ENCODE data around the gene CTNNA1.

CTNNA1 gene

GRCh38 chr5:138942861-138943260 lies 189.6 kb downstream of the CTNNA1 start:
- no peak for DNase-seq (ENCODE audit: extremely low read depth, insufficient read length)
- TF ChIP-seq CTCF (IDR thresholded peaks at IDR 0.05; ENCODE audit: insufficient read depth, low read length, poor library complexity, severe bottlenecking): no peak
- Histone ChIP-seq H3K36me3 (ENCODE audit: control insufficient read depth, insufficient read depth, low read length) (peaks cover 14% of the 10 kb centered on the region), H3K4me3 (replicated peaks; ENCODE audit: low read depth, low read length) (no peak overlapping the region), H3K27me3 (replicated peaks; ENCODE audit: control insufficient read depth, insufficient read depth, low read length) (no peaks in the 10 kb centered on the region)

- DNase-seq (ENCODE audit: extremely low read depth, insufficient read length): no peak
- peaks cover 16% of the 10 kb centered on the region for H3K36me3 ChIP-seq (ENCODE audit: control insufficient read depth, insufficient read depth, low read length)
- no peak overlapping the region for H3K4me3 ChIP-seq (replicated peaks; ENCODE audit: low read depth, low read length)
- TF ChIP-seq CTCF (IDR thresholded peaks at IDR 0.05; ENCODE audit: insufficient read depth, low read length, poor library complexity, severe bottlenecking): no peak
- no peaks in the 10 kb centered on the region for H3K27me3 ChIP-seq (replicated peaks; ENCODE audit: control insufficient read depth, insufficient read depth, low read length)
Observed at GRCh38 chr5:138943599-138944173, 190.5 kb downstream of the CTNNA1 start.

- H3K4me3 ChIP-seq (replicated peaks; ENCODE audit: low read depth, low read length): no peak overlapping the region
- no peaks in the 10 kb centered on the region for H3K27me3 ChIP-seq (replicated peaks; ENCODE audit: control insufficient read depth, insufficient read depth, low read length)
- no peak for DNase-seq (ENCODE audit: extremely low read depth, insufficient read length)
- no peak for TF ChIP-seq CTCF (IDR thresholded peaks at IDR 0.05; ENCODE audit: insufficient read depth, low read length, poor library complexity, severe bottlenecking)
- peaks cover 19% of the 10 kb centered on the region for H3K36me3 ChIP-seq (ENCODE audit: control insufficient read depth, insufficient read depth, low read length)
Observed at GRCh38 chr5:138944527-138945322, 191.5 kb downstream of the CTNNA1 start.

- H3K4me3 ChIP-seq (replicated peaks; ENCODE audit: low read depth, low read length): no peak overlapping the region
- peaks cover 19% of the 10 kb centered on the region for H3K36me3 ChIP-seq (ENCODE audit: control insufficient read depth, insufficient read depth, low read length)
- no peak for DNase-seq (ENCODE audit: extremely low read depth, insufficient read length)
- TF ChIP-seq CTCF (IDR thresholded peaks at IDR 0.05; ENCODE audit: insufficient read depth, low read length, poor library complexity, severe bottlenecking): no peak
- no peaks in the 10 kb centered on the region for H3K27me3 ChIP-seq (replicated peaks; ENCODE audit: control insufficient read depth, insufficient read depth, low read length)
Observed at GRCh38 chr5:138945421-138946240, 192.4 kb downstream of the CTNNA1 start.

GRCh38 chr5:138946241-138946623 lies 193.0 kb downstream of the CTNNA1 start:
- TF ChIP-seq CTCF (IDR thresholded peaks at IDR 0.05; ENCODE audit: insufficient read depth, low read length, poor library complexity, severe bottlenecking): no peak
- Histone ChIP-seq H3K36me3 (ENCODE audit: control insufficient read depth, insufficient read depth, low read length) (peaks cover 21% of the 10 kb centered on the region), H3K4me3 (replicated peaks; ENCODE audit: low read depth, low read length) (no peak overlapping the region), H3K27me3 (replicated peaks; ENCODE audit: control insufficient read depth, insufficient read depth, low read length) (no peaks in the 10 kb centered on the region)
- no peak for DNase-seq (ENCODE audit: extremely low read depth, insufficient read length)

Data from GM06990 (cell line).